GM12891 (cell line): ENCODE measurements around the gene GDF15.

Source experiments
- PAX5 ChIP-seq: IDR thresholded peaks from 2 replicates; pipeline ENCODE4 v1.6.1; 2011; ENCODE audit warnings: low read length, moderate library complexity, mild to moderate bottlenecking; ENCODE audit not compliant: insufficient read depth, severe bottlenecking
- POLR2A ChIP-seq: IDR thresholded peaks from 2 replicates; pipeline ENCODE4 v1.6.1; 2011; ENCODE audit warnings: low read depth, low read length, control low read depth
- POLR2AphosphoS5 ChIP-seq: IDR thresholded peaks from 2 replicates; pipeline ENCODE4 v1.6.1; 2011; ENCODE audit warnings: low read depth, low read length, control low read depth
- POU2F2 ChIP-seq: IDR thresholded peaks from 2 replicates; pipeline ENCODE4 v1.6.1; 2011; ENCODE audit warnings: low read depth, mild to moderate bottlenecking, control low read depth, low read length, moderate library complexity
- SPI1 ChIP-seq: IDR thresholded peaks from 2 replicates; pipeline ENCODE4 v1.6.1; 2011; ENCODE audit warnings: low read depth, low read length, control low read depth
- TAF1 ChIP-seq: IDR thresholded peaks from 2 replicates; pipeline ENCODE4 v1.6.1; 2011; ENCODE audit warnings: low read depth, low read length, control low read depth

DNA sequence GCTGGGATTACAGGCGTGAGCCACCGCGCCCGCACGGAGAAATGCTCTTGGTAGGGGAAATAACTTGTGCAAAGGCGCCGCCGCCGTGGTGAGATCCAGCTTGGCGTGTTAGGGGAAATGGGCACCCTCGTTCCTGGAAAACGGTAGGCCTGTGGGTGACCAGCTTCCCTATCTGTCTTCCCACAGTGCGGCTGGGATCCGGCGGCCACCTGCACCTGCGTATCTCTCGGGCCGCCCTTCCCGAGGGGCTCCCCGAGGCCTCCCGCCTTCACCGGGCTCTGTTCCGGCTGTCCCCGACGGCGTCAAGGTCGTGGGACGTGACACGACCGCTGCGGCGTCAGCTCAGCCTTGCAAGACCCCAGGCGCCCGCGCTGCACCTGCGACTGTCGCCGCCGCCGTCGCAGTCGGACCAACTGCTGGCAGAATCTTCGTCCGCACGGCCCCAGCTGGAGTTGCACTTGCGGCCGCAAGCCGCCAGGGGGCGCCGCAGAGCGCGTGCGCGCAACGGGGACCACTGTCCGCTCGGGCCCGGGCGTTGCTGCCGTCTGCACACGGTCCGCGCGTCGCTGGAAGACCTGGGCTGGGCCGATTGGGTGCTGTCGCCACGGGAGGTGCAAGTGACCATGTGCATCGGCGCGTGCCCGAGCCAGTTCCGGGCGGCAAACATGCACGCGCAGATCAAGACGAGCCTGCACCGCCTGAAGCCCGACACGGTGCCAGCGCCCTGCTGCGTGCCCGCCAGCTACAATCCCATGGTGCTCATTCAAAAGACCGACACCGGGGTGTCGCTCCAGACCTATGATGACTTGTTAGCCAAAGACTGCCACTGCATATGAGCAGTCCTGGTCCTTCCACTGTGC, 2.4 kb downstream of the GDF15 start:
- TF ChIP-seq TAF1 (no peak), POLR2AphosphoS5 (no peak), POLR2A (no peak), SPI1 (no peak), POU2F2 (no peak), PAX5 (peak; percentile 54)
